OCI-LY3 (cell line): ENCODE results near the gene CRTC1.

Experiments
- H2AFZ ChIP-seq: fragments of 200-600, 300-600 bp; shearing (Covaris generic); 2 replicates; pipeline ENCODE4 v1.6.0; 2014; ENCODE audit warnings: antibody characterized with exemption, low read depth, low read length
- H3K27ac ChIP-seq: fragments of 200-600, 300-600 bp; sonication (generic); 2 replicates; pipeline ENCODE4 v1.5.1; 2014; ENCODE audit warnings: mild to moderate bottlenecking, low read length, moderate library complexity, mixed read lengths
- H3K27me3 ChIP-seq: fragments of 200-600, 300-600 bp; sonication (generic); 2 replicates; pipeline ENCODE4 v1.6.1; 2014; ENCODE audit warnings: low read depth, low read length, mixed read lengths
- H3K36me3 ChIP-seq: fragments of 200-600, 300-600 bp; sonication (generic); replicated peaks from 2 replicates; pipeline ENCODE3; 2014; ENCODE audit warnings: low read depth, low read length, mixed read lengths
- H3K4me1 ChIP-seq: fragments of 300-600, 200-600 bp; sonication (generic); 2 replicates; pipeline ENCODE4 v1.6.1; 2014; ENCODE audit warnings: low read length, mixed read lengths
- H3K4me2 ChIP-seq: fragments of 200-600, 300-600 bp; sonication (generic); 2 replicates; pipeline ENCODE4 v1.6.1; 2014; ENCODE audit warnings: low read length, mixed read lengths
- H3K4me3 ChIP-seq: fragments of 300-600, 200-600 bp; sonication (generic); 2 replicates; pipeline ENCODE4 v1.5.1; 2014; ENCODE audit warnings: antibody characterized with exemption, mild to moderate bottlenecking, low read length, moderate library complexity
- H3K79me2 ChIP-seq: fragments of 300-600, 200-600 bp; shearing (Covaris generic); 2 replicates; pipeline ENCODE4 v1.6.1; 2014; ENCODE audit warnings: mild to moderate bottlenecking, low read length, mixed read lengths
- H3K9ac ChIP-seq: fragments of 300-600, 200-600 bp; shearing (Covaris generic); 2 replicates; pipeline ENCODE4 v1.6.0; 2014; ENCODE audit warnings: mild to moderate bottlenecking, low read length, moderate library complexity
- H3K9me3 ChIP-seq: fragments of 200-600, 300-600 bp; shearing (Covaris generic); 2 replicates; pipeline ENCODE4 v1.6.1; 2014; ENCODE audit warnings: low read length, mixed read lengths; ENCODE audit not compliant: insufficient read depth
- H4K20me1 ChIP-seq: fragments of 200-600, 300-600 bp; sonication (generic); 2 replicates; pipeline ENCODE4 v1.6.1; 2016; ENCODE audit warnings: low read length, mixed read lengths; ENCODE audit not compliant: insufficient read depth
- CTCF ChIP-seq: fragments of 200-600, 300-600 bp; sonication (generic); IDR thresholded peaks from 2 replicates; pipeline ENCODE4 v1.5.1; 2014; ENCODE audit warnings: antibody characterized with exemption, low read length, low read depth
- EZH2phosphoT487 ChIP-seq: fragments of 200-600 bp; shearing (Covaris generic); IDR thresholded peaks from 2 replicates; pipeline ENCODE4 v1.6.1; 2018; ENCODE audit warnings: antibody characterized with exemption, mixed run types, low read depth

The CRTC1 gene

GRCh38 chr19:18687740-18688465 lies 4.4 kb downstream of the CRTC1 start:
- TF ChIP-seq CTCF (no peak), EZH2phosphoT487 (no peak)
- H3K9me3 ChIP-seq = no peaks in the 10 kb centered on the region
- no peak overlapping the region for H3K4me3 ChIP-seq
- H3K79me2 ChIP-seq = peaks cover 25% of the 10 kb centered on the region
- H2AFZ ChIP-seq = no peak overlapping the region
- no peak overlapping the region for H3K4me2 ChIP-seq
- H3K27me3 ChIP-seq = no peaks in the 10 kb centered on the region
- H3K36me3 ChIP-seq = no peaks in the 10 kb centered on the region
- no peak overlapping the region for H3K27ac ChIP-seq
- peaks cover 7% of the 10 kb centered on the region for H3K4me1 ChIP-seq
- H4K20me1 ChIP-seq = peaks cover 18% of the 10 kb centered on the region; the same call in 1 of the 2 replicates
- H3K9ac ChIP-seq = no peak overlapping the region

- Histone ChIP-seq H3K27ac (no peak overlapping the region), H3K9ac (no peak overlapping the region), H3K27me3 (peaks cover 12% of the 10 kb centered on the region), H3K4me2 (no peak overlapping the region), H3K4me1 (peaks cover 24% of the 10 kb centered on the region), H3K79me2 (peaks cover 8% of the 10 kb centered on the region), H3K36me3 (no peaks in the 10 kb centered on the region), H3K9me3 (no peaks in the 10 kb centered on the region), H2AFZ (no peak overlapping the region), H3K4me3 (no peak overlapping the region), H4K20me1 (peaks cover 45% of the 10 kb centered on the region)
- no peak for TF ChIP-seq CTCF
- TF ChIP-seq EZH2phosphoT487 = no peak
Measured at GRCh38 chr19:18696023-18696422, 12.5 kb downstream of the CRTC1 start.

GRCh38 chr19:18697680-18698079 lies 14.2 kb downstream of the CRTC1 start:
- H4K20me1 ChIP-seq = peaks cover 50% of the 10 kb centered on the region
- H2AFZ ChIP-seq = no peak overlapping the region
- no peak overlapping the region for H3K4me3 ChIP-seq
- no peak overlapping the region for H3K27ac ChIP-seq
- no peaks in the 10 kb centered on the region for H3K36me3 ChIP-seq
- no peaks in the 10 kb centered on the region for H3K9me3 ChIP-seq
- H3K27me3 ChIP-seq = peaks cover 12% of the 10 kb centered on the region
- H3K79me2 ChIP-seq = peaks cover 8% of the 10 kb centered on the region
- no peak overlapping the region for H3K9ac ChIP-seq
- peaks cover 31% of the 10 kb centered on the region for H3K4me1 ChIP-seq
- TF ChIP-seq EZH2phosphoT487 = no peak
- no peak overlapping the region for H3K4me2 ChIP-seq

- H3K27me3 ChIP-seq = peaks cover 12% of the 10 kb centered on the region
- H3K4me3 ChIP-seq = no peak overlapping the region
- no peak overlapping the region for H3K9ac ChIP-seq
- H3K4me2 ChIP-seq = peak overlapping the region; percentile 99; the same call in 1 of the 2 replicates
- no peaks in the 10 kb centered on the region for H3K9me3 ChIP-seq
- H3K27ac ChIP-seq = no peak overlapping the region
- peaks cover 50% of the 10 kb centered on the region for H4K20me1 ChIP-seq
- H3K36me3 ChIP-seq = no peaks in the 10 kb centered on the region
- peaks cover 31% of the 10 kb centered on the region for H3K4me1 ChIP-seq
- no peak for TF ChIP-seq EZH2phosphoT487
- TF ChIP-seq CTCF = no peak
- peaks cover 8% of the 10 kb centered on the region for H3K79me2 ChIP-seq
- H2AFZ ChIP-seq = no peak overlapping the region
Measured at GRCh38 chr19:18698321-18699167, 15.1 kb downstream of the CRTC1 start.
